HUES64 (cell line): Measurements from ENCODE around the gene ARL2BP.

Experiments
- H3K27ac ChIP-seq: 2 replicates; pipeline ENCODE4 v1.7.0; 2013; ENCODE audit warnings: low read depth, low read length, inconsistent platforms
- H3K27me3 ChIP-seq: 2 replicates; pipeline ENCODE4 v1.6.1; 2013; ENCODE audit warnings: mild to moderate bottlenecking, low read length; ENCODE audit not compliant: insufficient read depth
- H3K36me3 ChIP-seq: 2 replicates; pipeline ENCODE4 v1.6.1; 2013; ENCODE audit warnings: mild to moderate bottlenecking, low read length; ENCODE audit not compliant: insufficient read depth
- H3K4me1 ChIP-seq: 2 replicates; pipeline ENCODE4 v1.6.1; 2013; ENCODE audit warnings: mild to moderate bottlenecking, low read length, moderate library complexity; ENCODE audit not compliant: insufficient read depth
- H3K4me3 ChIP-seq: 2 replicates; pipeline ENCODE4 v1.5.1; 2013; ENCODE audit warnings: mild to moderate bottlenecking, low read length, moderate library complexity
- H3K9ac ChIP-seq: 2 replicates; pipeline ENCODE4 v1.6.1; 2013; ENCODE audit warnings: mild to moderate bottlenecking, low read depth, low read length
- H3K9me3 ChIP-seq: 2 replicates; pipeline ENCODE4 v1.6.1; 2013; ENCODE audit warnings: low read depth, low read length; ENCODE audit not compliant: insufficient read depth
- whole genome bisulfite sequencing: fragments of 150-250, 120-280 bp; methylation state at CpG from one replicate; pipeline ENCODE4 v1.1.7; 2013; ENCODE audit warnings: missing lambda C conversion rate; 5-methylcytosine and 5-hydroxymethylcytosine counted together

The ARL2BP gene

DNA sequence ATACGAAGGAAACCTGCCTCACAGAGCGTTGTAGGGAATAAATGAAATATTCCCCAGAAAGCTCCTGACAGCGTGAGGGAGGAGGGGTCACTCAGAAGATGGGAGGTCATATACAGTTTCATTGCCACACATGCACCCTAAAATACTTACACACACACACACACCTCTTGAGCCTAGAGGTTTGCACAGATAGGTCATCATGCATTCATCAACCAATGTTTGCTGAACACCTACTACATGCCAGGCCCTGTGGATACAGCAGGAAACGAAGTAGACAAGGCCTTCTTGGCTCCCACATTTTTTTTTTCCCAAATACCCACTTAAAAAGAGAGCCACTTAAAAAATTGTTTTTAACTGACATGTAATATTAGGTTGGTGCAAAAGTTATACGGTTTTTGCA, 40.3 kb downstream of the ARL2BP start:
- Histone ChIP-seq H3K27ac (no peak overlapping the region), H3K4me1 (no peaks in the 10 kb centered on the region; the same call in 1 of the 2 replicates), H3K27me3 (peaks cover 38% of the 10 kb centered on the region), H3K9ac (no peak overlapping the region), H3K4me3 (peak overlapping the region; percentile 74), H3K36me3 (no peaks in the 10 kb centered on the region), H3K9me3 (no peaks in the 10 kb centered on the region)
- WGBS = 82% methylated on average over 5 of the region's 5 CpGs

DNA sequence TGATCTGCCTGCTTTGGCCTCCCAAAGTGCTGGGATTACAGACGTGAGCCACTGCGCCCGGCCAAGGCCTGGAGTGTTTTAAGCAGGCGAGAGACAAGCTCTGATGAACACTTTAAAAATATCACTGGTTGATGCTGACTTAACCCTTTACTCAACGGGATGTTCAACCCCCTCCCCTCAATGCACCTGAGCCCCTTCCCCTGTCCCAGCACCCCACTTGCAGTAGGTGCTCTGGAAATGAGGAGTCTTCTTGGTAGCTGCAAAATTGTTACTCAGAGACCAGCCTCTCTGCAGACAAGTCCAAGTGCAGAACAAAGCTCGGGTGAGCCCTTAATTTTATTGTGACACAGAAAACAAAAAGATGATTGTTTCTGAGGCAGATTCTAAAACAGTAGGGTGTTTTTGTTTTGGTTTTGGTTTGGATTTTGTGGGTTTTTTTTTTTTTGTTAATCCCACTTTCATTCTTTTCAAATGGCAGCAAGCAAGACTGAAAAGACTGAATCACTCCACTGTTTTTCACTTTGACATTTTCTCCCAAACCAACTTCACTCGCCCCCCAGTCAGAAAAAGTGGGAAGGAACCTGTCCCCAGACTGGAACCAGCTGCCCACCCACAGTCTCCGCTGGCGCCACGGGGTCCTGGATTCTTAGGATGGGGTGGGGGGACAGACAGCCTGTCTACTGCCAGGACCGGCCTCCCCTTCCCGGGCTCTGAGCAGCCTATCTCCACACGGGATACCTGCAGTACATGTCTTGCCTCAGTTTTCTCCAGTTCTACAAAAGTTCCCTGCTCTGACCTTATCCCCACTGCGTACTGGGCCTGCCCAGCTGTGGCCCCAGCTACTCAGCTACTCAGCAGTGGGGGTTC, 44.6 kb downstream of the ARL2BP start:
- Histone ChIP-seq H3K4me1 (no peaks in the 10 kb centered on the region; the same call in 1 of the 2 replicates), H3K36me3 (no peaks in the 10 kb centered on the region), H3K27ac (no peak overlapping the region), H3K9me3 (no peaks in the 10 kb centered on the region), H3K9ac (no peak overlapping the region), H3K27me3 (peaks cover 12% of the 10 kb centered on the region), H3K4me3 (no peak overlapping the region)
- WGBS = 71% methylated on average over 14 of the region's 14 CpGs

DNA sequence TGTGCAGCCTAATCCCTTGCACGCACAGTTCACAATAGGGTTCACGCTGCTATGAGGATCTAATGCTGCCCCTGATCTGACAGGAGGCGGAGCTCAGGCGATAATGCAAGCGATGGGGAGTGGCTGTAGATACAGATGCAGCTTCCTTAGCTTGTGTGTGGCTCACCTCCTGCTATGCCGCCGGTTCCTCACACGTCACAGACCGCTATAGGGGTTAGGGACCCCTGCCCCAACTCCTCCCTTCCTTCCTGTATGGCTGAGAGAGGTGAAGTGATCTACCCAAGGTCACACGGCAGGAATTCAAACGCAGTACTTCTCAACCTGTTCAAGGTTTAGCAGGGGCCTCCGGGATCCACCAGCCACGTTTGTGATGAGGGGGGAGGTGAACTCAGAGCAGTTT, 52.8 kb downstream of the ARL2BP start:
- H3K4me3 ChIP-seq = no peak overlapping the region; the same call in 1 of the 2 replicates
- H3K9me3 ChIP-seq = no peaks in the 10 kb centered on the region

DNA sequence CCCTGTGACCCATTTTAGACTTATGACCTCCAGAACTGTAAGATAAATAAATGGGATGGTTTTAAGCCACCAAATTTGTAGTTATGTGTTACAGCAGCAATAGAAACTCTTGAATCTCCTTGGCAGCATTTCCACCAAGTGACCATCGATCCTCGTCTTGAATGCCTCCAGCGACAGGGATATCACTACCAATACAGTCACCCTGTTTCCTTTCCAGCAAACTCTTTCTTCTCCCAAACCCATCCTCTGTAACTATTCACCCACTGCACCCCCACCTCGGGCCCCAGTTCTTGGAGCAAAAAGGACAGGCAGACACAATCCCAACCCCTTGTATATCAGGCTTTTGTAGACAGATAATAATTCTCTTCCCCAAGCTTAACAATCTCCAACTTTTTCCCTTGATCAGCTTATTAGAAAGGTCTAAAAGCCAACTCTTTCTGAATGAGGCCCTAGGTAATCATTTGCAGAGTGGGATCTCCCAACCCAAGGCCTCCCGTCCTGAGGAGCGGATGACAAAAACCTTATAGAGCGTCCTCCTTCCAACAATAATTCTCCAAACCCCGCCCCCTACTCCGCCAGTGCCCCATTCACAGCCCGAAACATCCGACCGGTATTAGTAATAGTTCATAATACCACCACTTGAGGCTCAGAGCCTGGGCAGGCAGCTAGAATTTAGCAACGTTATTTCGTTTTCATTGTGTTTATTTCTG, 54.1 kb downstream of the ARL2BP start:
- WGBS = 25% methylated on average over 14 of the region's 14 CpGs
- Histone ChIP-seq H3K9me3 (no peaks in the 10 kb centered on the region), H3K4me1 (no peaks in the 10 kb centered on the region), H3K36me3 (no peaks in the 10 kb centered on the region), H3K9ac (peak overlapping the region; percentile 53; the same call in 1 of the 2 replicates), H3K4me3 (peak overlapping the region; percentile 90), H3K27ac (no peak overlapping the region), H3K27me3 (peaks cover 7% of the 10 kb centered on the region; the same call in 1 of the 2 replicates)

More for the DNA sequence above, 52.8 kb downstream of the ARL2BP start:
- Histone ChIP-seq H3K27me3 (peaks cover 7% of the 10 kb centered on the region; the same call in 1 of the 2 replicates), H3K4me1 (no peaks in the 10 kb centered on the region), H3K9ac (no peak overlapping the region), H3K36me3 (no peaks in the 10 kb centered on the region), H3K27ac (no peak overlapping the region)
- WGBS = 52% methylated on average over 13 of the region's 13 CpGs

DNA sequence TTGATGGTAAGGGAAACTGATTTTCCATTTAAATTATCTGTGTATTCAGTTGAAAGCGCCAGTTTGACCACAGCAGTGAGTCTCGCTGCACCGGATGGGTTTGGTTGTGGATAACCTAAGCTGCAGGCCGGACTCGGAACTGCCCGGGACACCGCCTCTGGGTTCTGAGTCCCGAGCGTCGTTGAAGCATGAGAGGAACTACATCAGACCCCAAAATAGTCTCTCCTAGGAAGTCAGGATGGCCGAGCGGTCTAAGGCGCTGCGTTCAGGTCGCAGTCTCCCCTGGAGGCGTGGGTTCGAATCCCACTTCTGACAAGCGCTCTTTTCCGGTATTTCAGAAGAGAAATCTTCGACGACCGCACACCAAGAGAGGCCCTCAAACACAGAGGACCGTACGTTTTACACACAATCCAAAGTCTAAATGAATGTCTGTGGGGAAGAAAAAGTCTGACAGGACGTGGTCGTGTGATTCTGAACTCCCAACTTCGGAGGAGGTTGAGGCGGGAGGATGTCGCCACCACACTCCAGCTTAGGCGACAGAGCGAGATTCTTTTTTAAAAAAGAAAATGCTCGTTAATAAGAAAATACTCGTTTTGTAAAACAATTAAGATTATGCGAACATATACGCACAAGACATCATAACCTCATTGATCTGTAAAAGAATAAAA, 54.8 kb downstream of the ARL2BP start:
- H3K4me3 ChIP-seq = peak overlapping the region; percentile 90
- under 1% methylated on average over 29 of the region's 35 CpGs for WGBS
- no peaks in the 10 kb centered on the region for H3K4me1 ChIP-seq
- H3K27ac ChIP-seq = no peak overlapping the region; the same call in 1 of the 2 replicates
- H3K9me3 ChIP-seq = no peaks in the 10 kb centered on the region
- H3K36me3 ChIP-seq = no peaks in the 10 kb centered on the region
- peaks cover 7% of the 10 kb centered on the region; the same call in 1 of the 2 replicates for H3K27me3 ChIP-seq
- H3K9ac ChIP-seq = peak overlapping the region; percentile 53; the same call in 1 of the 2 replicates

DNA sequence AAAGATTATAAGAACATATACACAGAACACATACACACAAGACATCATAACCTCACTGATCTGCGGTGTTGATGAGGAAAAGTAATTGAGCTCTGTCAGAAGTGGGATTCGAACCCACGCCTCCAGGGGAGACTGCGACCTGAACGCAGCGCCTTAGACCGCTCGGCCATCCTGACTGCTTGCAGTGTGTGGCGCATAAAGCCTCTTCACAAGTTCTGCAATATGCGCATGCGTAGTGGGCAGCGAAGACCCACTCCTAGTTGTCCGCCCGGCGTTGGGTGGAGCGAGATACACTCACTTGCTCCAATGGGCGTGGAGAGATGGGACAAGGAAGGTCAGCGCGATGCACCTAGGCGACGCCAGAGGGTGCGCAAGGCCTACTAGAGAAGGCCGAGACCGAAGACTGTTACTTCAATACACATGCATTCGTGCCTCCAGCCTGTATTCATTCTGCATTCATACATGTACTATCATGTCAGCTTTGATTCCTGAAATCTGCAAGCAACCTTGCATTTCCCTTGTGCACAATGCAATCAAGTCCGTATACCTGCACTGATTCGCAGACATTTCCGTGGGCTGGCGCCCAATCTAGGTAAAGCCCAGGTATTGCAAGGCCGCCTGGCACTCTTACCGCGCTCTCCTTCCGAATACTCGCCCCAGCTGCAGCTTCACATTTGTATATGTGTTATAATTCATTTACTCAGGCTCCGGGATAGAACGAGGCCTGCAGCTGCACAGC, 55.5 kb downstream of the ARL2BP start:
- Histone ChIP-seq H3K4me1 (no peaks in the 10 kb centered on the region), H3K4me3 (peak overlapping the region; percentile 90), H3K27me3 (peaks cover 7% of the 10 kb centered on the region; the same call in 1 of the 2 replicates), H3K9me3 (no peaks in the 10 kb centered on the region), H3K9ac (peak overlapping the region; percentile 8), H3K27ac (no peak overlapping the region), H3K36me3 (no peaks in the 10 kb centered on the region)
- 3% methylated on average over 35 of the region's 36 CpGs for WGBS

DNA sequence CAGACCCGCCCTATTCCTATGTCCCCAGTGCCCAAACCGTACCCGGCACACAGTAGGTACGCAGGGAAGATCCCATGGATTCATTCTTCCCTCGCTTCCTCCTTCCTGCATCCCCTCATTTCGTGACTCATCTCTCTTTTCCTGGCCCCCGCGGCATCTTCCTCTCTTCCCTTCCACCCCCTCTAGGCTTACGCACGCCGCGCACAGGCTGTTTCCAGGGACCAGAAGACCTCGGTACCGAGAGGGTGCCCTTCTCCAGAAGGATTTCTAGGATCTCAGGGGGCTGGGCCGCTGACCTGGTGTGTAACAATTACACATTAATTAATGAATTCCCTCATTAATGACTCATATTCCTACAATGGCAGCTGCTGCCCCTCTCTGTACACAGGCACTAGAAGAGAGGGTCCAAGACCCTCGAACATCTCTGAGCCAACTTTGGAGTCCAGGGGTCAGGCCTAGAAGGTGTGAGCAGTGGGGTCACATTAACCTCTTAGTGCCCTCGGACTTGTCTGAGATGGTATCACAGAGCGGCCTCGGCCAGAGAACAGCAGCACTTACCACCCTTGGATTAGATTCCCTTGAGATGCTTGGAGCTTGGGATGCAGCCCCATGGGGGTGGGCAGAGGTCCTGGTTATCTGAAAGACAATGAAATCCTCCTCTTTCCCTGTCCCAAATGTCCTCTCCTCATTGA, 56.2 kb downstream of the ARL2BP start:
- Histone ChIP-seq H3K36me3 (no peaks in the 10 kb centered on the region), H3K4me3 (peak overlapping the region; percentile 75), H3K9me3 (no peaks in the 10 kb centered on the region), H3K27ac (no peak overlapping the region), H3K9ac (peak overlapping the region; percentile 8), H3K4me1 (no peaks in the 10 kb centered on the region), H3K27me3 (peaks cover 7% of the 10 kb centered on the region; the same call in 1 of the 2 replicates)
- WGBS = 35% methylated on average over 19 of the region's 19 CpGs
